OCI-LY7 (cell line): ENCODE results near the gene STOM. TPM values are rescaled to one million over a fixed set of nuclear protein-coding genes. Genes with fewer than 3 reads are reported as not detected.
"Not testable (repeated sequence)": the region's sequence is repeated elsewhere in the genome, so short reads cannot be mapped to it uniquely, and the experiment has no call there.

Source experiments
- BruUV-seq: library from RNA; stranded (reverse); fragments of 400-500 nt; replicated peaks from 2 replicates; lab custom pipeline; 2021; lab: Mats Ljungman, UMichigan
- CTCF ChIA-PET: fragments of 300-600 bp; sonication (Branson Sonifier 250); formaldehyde crosslinking; loops from one replicate; lab custom pipeline; 2022; ENCODE audit warnings: antibody characterized with exemption; ENCODE audit not compliant: unreplicated experiment; lab: Charles Lee
- POLR2A ChIA-PET: fragments of 300-600 bp; sonication (Branson Sonifier 250); formaldehyde crosslinking; loops from one replicate; lab custom pipeline; 2022; ENCODE audit warnings: antibody characterized with exemption; lab: Charles Lee
- DNase-seq: peaks from one replicate; pipeline ENCODE4 v3.0.0-alpha.2; 2015; ENCODE audit warnings: low spot score
- H2AFZ ChIP-seq: fragments of 200-600 bp; sonication (generic), shearing (Covaris generic); 2 replicates; pipeline ENCODE4 v1.6.1; 2014; ENCODE audit warnings: mild to moderate bottlenecking, antibody characterized with exemption, low read length, moderate library complexity
- H3K27ac ChIP-seq: fragments of 200-600 bp; sonication (generic); 2 replicates; pipeline ENCODE4 v1.5.1; 2014; ENCODE audit warnings: mixed run types, low read depth, mild to moderate bottlenecking, moderate library complexity, low read length, inconsistent platforms; ENCODE audit not compliant: poor library complexity, severe bottlenecking
- H3K36me3 ChIP-seq: fragments of 200-600 bp; sonication (generic); 2 replicates; pipeline ENCODE4 v1.6.1; 2014; ENCODE audit warnings: mild to moderate bottlenecking, antibody characterized with exemption, low read length, moderate library complexity, mixed read lengths; ENCODE audit not compliant: insufficient read depth
- H3K4me1 ChIP-seq: fragments of 200-600 bp; sonication (generic); 2 replicates; pipeline ENCODE4 v1.5.1; 2014; ENCODE audit warnings: mild to moderate bottlenecking, low read length; ENCODE audit not compliant: insufficient read depth, poor library complexity, severe bottlenecking
- H3K4me2 ChIP-seq: fragments of 200-600 bp; sonication (generic); 2 replicates; pipeline ENCODE4 v1.6.1; 2014; ENCODE audit warnings: mild to moderate bottlenecking, low read length
- H3K4me3 ChIP-seq: fragments of 200-600 bp; sonication (generic); 2 replicates; pipeline ENCODE4 v1.5.1; 2014; ENCODE audit warnings: mild to moderate bottlenecking, low read depth, low read length; ENCODE audit not compliant: poor library complexity, severe bottlenecking
- H3K79me2 ChIP-seq: fragments of 200-600 bp; sonication (generic); 2 replicates; pipeline ENCODE4 v1.6.1; 2016; ENCODE audit warnings: low read depth, mild to moderate bottlenecking, low read length, moderate library complexity, mixed read lengths; ENCODE audit not compliant: insufficient read depth
- H3K9me2 ChIP-seq: fragments of 200-600 bp; sonication (generic); 2 replicates; pipeline ENCODE4 v1.6.1; 2016; ENCODE audit warnings: mild to moderate bottlenecking, low read length, mixed read lengths; ENCODE audit not compliant: insufficient read depth
- H3K9me3 ChIP-seq: fragments of 200-600 bp; sonication (generic); 2 replicates; pipeline ENCODE4 v1.6.1; 2014; ENCODE audit warnings: mild to moderate bottlenecking, mixed run types, low read length, mixed read lengths
- H4K20me1 ChIP-seq: fragments of 200-600 bp; sonication (generic); 2 replicates; pipeline ENCODE4 v1.6.1; 2014; ENCODE audit warnings: mild to moderate bottlenecking, antibody characterized with exemption, low read length, moderate library complexity, mixed read lengths; ENCODE audit not compliant: insufficient read depth
- CTCF ChIP-seq: fragments of 200-600 bp; sonication (generic); conservative IDR thresholded peaks from 2 replicates; pipeline ENCODE4 v1.5.1; 2014; ENCODE audit warnings: mild to moderate bottlenecking, antibody characterized with exemption, low read length, moderate library complexity, mixed read lengths
- EZH2phosphoT487 ChIP-seq: fragments of 200-600 bp; sonication (generic); IDR thresholded peaks from 2 replicates; pipeline ENCODE4 v1.6.1; 2018; ENCODE audit warnings: low read depth, borderline replicate concordance, mild to moderate bottlenecking, mixed run types, antibody characterized with exemption, low read length, moderate library complexity, mixed read lengths
- intact Hi-C: fragments of 100-400 bp; cut with micrococcal nuclease; formaldehyde crosslinking; loops from one replicate; pipeline ENCODE4 v1.10.0; 2022; ENCODE audit not compliant: unreplicated experiment
- total RNA-seq, 2 experiments: library from RNA; depleted of rRNA in 1 of 2; stranded (reverse); fragments of >200 nt in 1 of 2; shearing (Covaris generic) in 1 of 2; gene quantifications; 2 replicates each; pipeline ENCODE4 v1.2.3, GENCODE V29; 2014 to 2022

STOM gene
- total RNA-seq, 2 experiments from 2014 or later, result 5.7 to 7.3 TPM

GRCh38 chr9:121398374-121398773, 28.3 kb upstream of the STOM start:
- Histone ChIP-seq H2AFZ (no peak overlapping the region), H3K4me3 (no peak overlapping the region), H3K9me3 (no peaks in the 10 kb centered on the region), H3K9me2 (no peaks in the 10 kb centered on the region), H3K36me3 (no peaks in the 10 kb centered on the region), H3K79me2 (no peaks in the 10 kb centered on the region), H3K4me2 (no peak overlapping the region), H4K20me1 (no peaks in the 10 kb centered on the region), H3K4me1 (no peaks in the 10 kb centered on the region), H3K27ac (no peak overlapping the region)
- no TSS peak for BruUV-seq
- POLR2A ChIA-PET, result no interaction called here
- intact Hi-C loops, result no loop called here
- CTCF ChIA-PET, result interaction anchor here (0.9 kb wide), 1 partner anchor 78 kb away, joined by 3 read pairs; no protein-coding TSS in a partner anchor
- no peak for TF ChIP-seq CTCF
- no peak for TF ChIP-seq EZH2phosphoT487
- no peak for DNase-seq

- CTCF ChIA-PET, H3K4me3 ChIP-seq, H3K9me2 ChIP-seq, DNase-seq, H3K4me2 ChIP-seq, H3K4me1 ChIP-seq, H3K9me3 ChIP-seq, H3K36me3 ChIP-seq, BruUV-seq, intact Hi-C loops, H4K20me1 ChIP-seq, H3K79me2 ChIP-seq, H2AFZ ChIP-seq, H3K27ac ChIP-seq: not testable (repeated sequence)
- POLR2A ChIA-PET, result interaction anchor here (0.7 kb wide), 1 partner anchor 208 kb away, joined by 3 read pairs; no protein-coding TSS in a partner anchor
Measured at GRCh38 chr9:121397277-121397676, 27.2 kb upstream of the STOM start.

GRCh38 chr9:121395558-121395957, 25.5 kb upstream of the STOM start:
- H3K4me3 ChIP-seq, result no peak overlapping the region
- BruUV-seq, result no TSS peak
- no peak for TF ChIP-seq CTCF
- no peaks in the 10 kb centered on the region for H3K9me3 ChIP-seq
- no peaks in the 10 kb centered on the region for H4K20me1 ChIP-seq
- H3K9me2 ChIP-seq, result no peaks in the 10 kb centered on the region
- intact Hi-C loops, result no loop called here
- no peak overlapping the region for H2AFZ ChIP-seq
- POLR2A ChIA-PET, result interaction anchor here (0.7 kb wide), 1 partner anchor 64 kb away, joined by 3 read pairs; no protein-coding TSS in a partner anchor
- no peak overlapping the region for H3K4me2 ChIP-seq
- H3K27ac ChIP-seq, result no peak overlapping the region
- H3K79me2 ChIP-seq, result no peaks in the 10 kb centered on the region
- CTCF ChIA-PET, result no interaction called here
- H3K4me1 ChIP-seq, result no peaks in the 10 kb centered on the region
- DNase-seq, result no peak
- H3K36me3 ChIP-seq, result no peaks in the 10 kb centered on the region
